ENCODE data around the gene TMEM150A.
A peak's percentile ranks its signal among the peaks of the same experiment; 100 is the strongest.

The TMEM150A gene

GRCh38 chr2:85582492-85582891 lies 20.0 kb downstream of the TMEM150A start:
- in situ Hi-C loops (cut with HindIII; ENCODE audit: low sequenced_read_pairs) = no loop called here
- DNase-seq (ENCODE audit: low read depth, low spot score) = no peak
- no peak overlapping the region for H3K4me3 ChIP-seq (ENCODE audit: low read depth, low read length)
- no peak for TF ChIP-seq CTCF (IDR thresholded peaks at IDR 0.05; ENCODE audit: low read depth, low read length)

GRCh38 chr2:85580206-85580605 lies 22.3 kb downstream of the TMEM150A start:
- no peak overlapping the region for H3K4me3 ChIP-seq (ENCODE audit: low read depth, low read length)
- no peak for TF ChIP-seq CTCF (IDR thresholded peaks at IDR 0.05; ENCODE audit: low read depth, low read length)
- no peak for DNase-seq (ENCODE audit: low read depth, low spot score)
- in situ Hi-C loops (cut with HindIII; ENCODE audit: low sequenced_read_pairs) = no loop called here

- in situ Hi-C loops (cut with HindIII; ENCODE audit: low sequenced_read_pairs) = no loop called here
- peak; percentile 52 for DNase-seq (ENCODE audit: low read depth, low spot score)
- TF ChIP-seq CTCF (IDR thresholded peaks at IDR 0.05; ENCODE audit: low read depth, low read length) = no peak
- no peak overlapping the region for H3K4me3 ChIP-seq (ENCODE audit: low read depth, low read length)
These were observed 23.1 kb downstream of the TMEM150A start for GRCh38 chr2:85579266-85579935.

GRCh38 chr2:85578243-85579180 lies 24.0 kb downstream of the TMEM150A start:
- H3K4me3 ChIP-seq (ENCODE audit: low read depth, low read length) = no peak overlapping the region

GRCh38 chr2:85577386-85578242 lies 24.9 kb downstream of the TMEM150A start, which contains the start of gene VAMP8:
TSS of gene VAMP8 (plus strand) at chr2:85577586. CDS start at chr2:85577647, 61 bp downstream.
- in situ Hi-C loops (cut with HindIII; ENCODE audit: low sequenced_read_pairs) = no loop called here
- DNase-seq (ENCODE audit: low read depth, low spot score) = no peak
- no peak within 1 kb of the TSS for H3K4me3 ChIP-seq (ENCODE audit: low read depth, low read length)
- no peak for TF ChIP-seq CTCF (IDR thresholded peaks at IDR 0.05; ENCODE audit: low read depth, low read length)

More at GRCh38 chr2:85578243-85579180, 24.0 kb downstream of the TMEM150A start:
- DNase-seq (ENCODE audit: low read depth, low spot score) = no peak
- TF ChIP-seq CTCF (IDR thresholded peaks at IDR 0.05; ENCODE audit: low read depth, low read length) = no peak
- in situ Hi-C loops (cut with HindIII; ENCODE audit: low sequenced_read_pairs) = no loop called here

- no peak overlapping the region for H3K4me3 ChIP-seq (ENCODE audit: low read depth, low read length)
- no peak for DNase-seq (ENCODE audit: low read depth, low spot score)
- in situ Hi-C loops (cut with HindIII; ENCODE audit: low sequenced_read_pairs) = no loop called here
- TF ChIP-seq CTCF (IDR thresholded peaks at IDR 0.05; ENCODE audit: low read depth, low read length) = no peak
These were observed 25.5 kb downstream of the TMEM150A start for GRCh38 chr2:85577063-85577385.

Data from astrocyte of the spinal cord (primary cell).